ENCODE data around the gene JAKMIP2.

- no peak for TF ChIP-seq POLR2AphosphoS5 (IDR thresholded peaks at IDR 0.05; ENCODE audit: low read depth, low read length)
- TF ChIP-seq POLR2A (IDR thresholded peaks at IDR 0.05; ENCODE audit: low read depth, low read length) = no peak
- TF ChIP-seq TAF1 (IDR thresholded peaks at IDR 0.05; ENCODE audit: low read depth, low read length) = no peak
- TF ChIP-seq SPI1 (IDR thresholded peaks at IDR 0.05; ENCODE audit: low read depth, low read length) = no peak
- no peak for TF ChIP-seq POU2F2 (IDR thresholded peaks at IDR 0.05; ENCODE audit: low read depth, low read length)
Observed at GRCh38 chr5:147621016-147621415, 161.5 kb downstream of the JAKMIP2 start.

All from GM12891 (cell line).